Psoas muscle (tissue), 8 donors: Measurements from ENCODE around the gene MBD5. TPM values are rescaled to one million over a fixed set of nuclear protein-coding genes. Genes with fewer than 3 reads are reported as not detected.

Source experiments
- ATAC-seq, 4 donors: fragments of 200-7000 bp; cut with Tn5 transposase; one replicate each; pipeline ENCODE4 v1.9.1; 2020; ENCODE audit warnings: moderate library complexity in 3 of 4, mild to moderate bottlenecking in 2 of 4
- DNase-seq, 2 donors: peaks; one replicate each; pipeline ENCODE4 v3.0.0-alpha.2; 2020
- H3K27ac ChIP-seq: fragments of 200-600 bp; one replicate; pipeline ENCODE4 v1.8.0; 2022
- H3K27me3 ChIP-seq, 3 donors: fragments of 200-600 bp in 1 of 3; one replicate each; pipeline versions ENCODE4 v1.6.1 to v1.8.0; 2013 to 2022; ENCODE audit warnings: low read length in 2 of 3, mild to moderate bottlenecking in 2 of 3, moderate library complexity in 1 of 3; ENCODE audit not compliant: insufficient read depth in 3 of 3
- H3K36me3 ChIP-seq, 2 donors: fragments of 200-600 bp in 1 of 2; one replicate each; pipeline versions ENCODE4 v1.6.1 to v1.8.0; 2013 to 2022; ENCODE audit warnings: low read depth in 1 of 2, mild to moderate bottlenecking in 1 of 2, moderate library complexity in 1 of 2; ENCODE audit not compliant: insufficient read depth in 1 of 2
- H3K4me1 ChIP-seq: fragments of 200-600 bp; one replicate; pipeline ENCODE4 v1.8.0; 2022
- H3K4me3 ChIP-seq: fragments of 200-600 bp; one replicate; pipeline ENCODE4 v1.8.0; 2022; ENCODE audit warnings: mild to moderate bottlenecking
- H3K9me3 ChIP-seq: fragments of 200-600 bp; one replicate; pipeline ENCODE4 v1.8.0; 2022
- CTCF ChIP-seq: fragments of 200-600 bp; IDR thresholded peaks from one replicate; pipeline ENCODE4 v1.8.0; 2022; ENCODE audit warnings: antibody characterized with exemption
- WGBS, 3 donors: extraction: QIAGEN DNeasy Blood & Tissue Kit; methylation state at CpG; one replicate each; pipeline versions ENCODE4 v1.1.6 to v1.1.7; 2013; 5-methylcytosine and 5-hydroxymethylcytosine counted together
- intact Hi-C, 2 donors: fragments of 100-400 bp; cut with DNase I; formaldehyde crosslinking; loops; one replicate each; pipeline versions ENCODE4 v1.11.0 to v1.14.2; 2022
- polyA plus RNA-seq, 3 donors: library from polyadenylated mRNA; stranded (reverse); fragments of 200-250 nt; gene quantifications; one replicate each; pipeline ENCODE4 v1.2.3, GENCODE V29; 2013
- total RNA-seq, 4 donors: library from RNA; stranded (reverse); fragmentation: NEBNext Ultra II Directional in 2 of 4; extraction: Animal tissue kit (Norgen Biotek cat#: 25700) in 2 of 4; gene quantifications; one replicate each; pipeline versions ENCODE4 v1.2.1 to v1.2.4, GENCODE V29; 2021 to 2023
- donor health status: healthy with polysubstance abuse.
- donor health status: DM: no; HTN: no; CAD: no; lungs with moderate emphysema.
- donor health status: Bipolar disorder and iron deficiency.
- donor health status: healthy.
- donor health status: DM: yes; HTN: yes; CAD: no.
- donor health status: DM: no; HTN: no; CAD: no.
- donor health status: DM: no; HTN: no; CAD: no.
- donor health status: DM: yes; HTN: yes; CAD: no.

MBD5 gene
- total and polyA plus RNA-seq, 7 donors, result 3.2 to 36.5 (median 17.5) TPM

GRCh38 chr2:148458171-148458570, 437.3 kb downstream of the MBD5 start:
- no peak overlapping the region for H3K4me3 ChIP-seq
- no peak for TF ChIP-seq CTCF
- no peaks in the 10 kb centered on the region for H3K27me3 ChIP-seq
- ATAC-seq, result no peak
- H3K36me3 ChIP-seq, result no peaks in the 10 kb centered on the region
- no peaks in the 10 kb centered on the region for H3K4me1 ChIP-seq
- no peaks in the 10 kb centered on the region for H3K9me3 ChIP-seq
- H3K27ac ChIP-seq, result no peak overlapping the region
- intact Hi-C loops, result no loop called here
- no peak for DNase-seq
- WGBS, 3 donors, result 97 to 100% (median 100%) methylated on average over 2 of the region's 2 CpGs

GRCh38 chr2:148459377-148459778, 438.5 kb downstream of the MBD5 start:
- Histone ChIP-seq H3K27me3 (no peaks in the 10 kb centered on the region), H3K4me3 (no peak overlapping the region), H3K27ac (no peak overlapping the region), H3K9me3 (no peaks in the 10 kb centered on the region), H3K36me3 (peaks cover 0 to 7% of the 10 kb centered on the region in 2 donors), H3K4me1 (no peaks in the 10 kb centered on the region)
- intact Hi-C loops, result no loop called here
- ATAC-seq, result no peak
- no peak for DNase-seq
- TF ChIP-seq CTCF, result no peak

GRCh38 chr2:148461876-148462275, 441.0 kb downstream of the MBD5 start:
- no peak for DNase-seq
- TF ChIP-seq CTCF, result no peak
- Histone ChIP-seq H3K4me1 (no peaks in the 10 kb centered on the region), H3K4me3 (no peak overlapping the region), H3K27me3 (no peaks in the 10 kb centered on the region), H3K9me3 (no peaks in the 10 kb centered on the region), H3K27ac (no peak overlapping the region), H3K36me3 (peaks cover 0 to 18% of the 10 kb centered on the region in 2 donors)
- no peak for ATAC-seq
- intact Hi-C loops, result no loop called here
- WGBS, 3 donors, result 92 to 96% (median 95%) methylated on average over 4 of the region's 4 CpGs

GRCh38 chr2:148475626-148476025, 454.7 kb downstream of the MBD5 start:
- no peak overlapping the region for H3K27ac ChIP-seq
- 82 to 87% (median 83%) methylated on average over 1 of the region's 1 CpG for WGBS, 3 donors
- intact Hi-C loops, result no loop called here
- H3K4me3 ChIP-seq, result no peak overlapping the region
- no peaks in the 10 kb centered on the region for H3K9me3 ChIP-seq
- DNase-seq (no peak), ATAC-seq (no peak)
- no peaks in the 10 kb centered on the region for H3K27me3 ChIP-seq
- H3K4me1 ChIP-seq, result no peaks in the 10 kb centered on the region
- H3K36me3 ChIP-seq, result no peaks in the 10 kb centered on the region
- TF ChIP-seq CTCF, result no peak

GRCh38 chr2:148479398-148479797, 458.5 kb downstream of the MBD5 start:
- Histone ChIP-seq H3K9me3 (no peaks in the 10 kb centered on the region), H3K27me3 (no peaks in the 10 kb centered on the region), H3K4me1 (no peaks in the 10 kb centered on the region), H3K4me3 (no peak overlapping the region), H3K36me3 (no peaks in the 10 kb centered on the region), H3K27ac (no peak overlapping the region)
- DNase-seq, result no peak
- WGBS, 3 donors, result 77 to 82% (median 79%) methylated on average over 3 of the region's 3 CpGs
- TF ChIP-seq CTCF, result no peak
- ATAC-seq, result no peak
- intact Hi-C loops, result no loop called here
